HG02642 (cell line): ENCODE data around the gene PHETA1.
A peak's percentile ranks its signal among the peaks of the same experiment; 100 is the strongest.

Experiments
- ATAC-seq: cut with Tn5 transposase; IDR thresholded peaks from one replicate; pipeline ENCODE4 v1.9.1; 2021; ENCODE audit warnings: mild to moderate bottlenecking; ENCODE audit not compliant: unreplicated experiment, poor library complexity

Gene PHETA1, protein sequence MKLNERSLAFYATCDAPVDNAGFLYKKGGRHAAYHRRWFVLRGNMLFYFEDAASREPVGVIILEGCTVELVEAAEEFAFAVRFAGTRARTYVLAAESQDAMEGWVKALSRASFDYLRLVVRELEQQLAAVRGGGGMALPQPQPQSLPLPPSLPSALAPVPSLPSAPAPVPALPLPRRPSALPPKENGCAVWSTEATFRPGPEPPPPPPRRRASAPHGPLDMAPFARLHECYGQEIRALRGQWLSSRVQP

GRCh38 chr12:111368788-111369495 lies at the start of gene PHETA1:
Gene PHETA1 (minus strand): TSS chr12:111369095. CDS start chr12:111363427, 5,668 bp downstream.
- peak; percentile 93 for ATAC-seq

GRCh38 chr12:111418594-111418880 lies 49.6 kb upstream of the PHETA1 start:
- ATAC-seq = no peak

DNA sequence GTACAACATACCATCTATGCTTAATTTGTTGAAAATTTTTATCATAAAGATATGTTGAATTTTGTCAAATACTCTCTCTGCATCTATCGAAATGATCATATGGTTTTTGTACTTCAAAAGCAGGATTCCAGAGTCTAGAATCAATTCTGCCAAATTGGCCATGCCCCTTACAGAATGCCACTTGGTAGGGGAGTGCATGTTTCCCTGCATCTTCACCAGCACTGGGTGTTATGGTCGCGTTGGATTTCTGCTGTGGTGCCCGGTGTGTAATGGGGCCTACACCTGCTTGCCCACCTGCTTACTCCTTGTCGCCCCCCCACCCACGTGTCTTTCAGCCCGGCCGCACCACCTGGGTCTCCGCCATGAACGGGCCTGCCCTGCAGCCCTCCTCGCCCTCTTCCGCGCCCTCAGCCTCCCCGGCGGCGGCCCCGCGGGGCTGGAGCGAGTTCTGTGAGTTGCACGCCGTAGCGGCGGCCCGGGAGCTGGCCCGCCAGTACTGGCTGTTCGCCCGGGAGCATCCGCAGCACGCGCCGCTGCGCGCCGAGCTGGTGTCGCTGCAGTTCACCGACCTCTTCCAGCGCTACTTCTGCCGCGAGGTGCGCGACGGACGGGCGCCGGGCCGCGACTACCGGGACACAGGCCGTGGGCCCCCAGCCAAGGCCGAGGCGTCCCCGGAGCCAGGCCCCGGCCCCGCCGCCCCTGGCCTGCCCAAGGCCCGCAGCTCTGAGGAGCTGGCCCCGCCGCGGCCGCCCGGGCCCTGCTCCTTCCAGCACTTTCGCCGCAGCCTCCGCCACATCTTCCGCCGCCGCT lies 49.1 kb upstream of the PHETA1 start:
- ATAC-seq = no peak

- ATAC-seq = no peak
These were observed 48.4 kb upstream of the PHETA1 start for GRCh38 chr12:111417290-111417689.

DNA sequence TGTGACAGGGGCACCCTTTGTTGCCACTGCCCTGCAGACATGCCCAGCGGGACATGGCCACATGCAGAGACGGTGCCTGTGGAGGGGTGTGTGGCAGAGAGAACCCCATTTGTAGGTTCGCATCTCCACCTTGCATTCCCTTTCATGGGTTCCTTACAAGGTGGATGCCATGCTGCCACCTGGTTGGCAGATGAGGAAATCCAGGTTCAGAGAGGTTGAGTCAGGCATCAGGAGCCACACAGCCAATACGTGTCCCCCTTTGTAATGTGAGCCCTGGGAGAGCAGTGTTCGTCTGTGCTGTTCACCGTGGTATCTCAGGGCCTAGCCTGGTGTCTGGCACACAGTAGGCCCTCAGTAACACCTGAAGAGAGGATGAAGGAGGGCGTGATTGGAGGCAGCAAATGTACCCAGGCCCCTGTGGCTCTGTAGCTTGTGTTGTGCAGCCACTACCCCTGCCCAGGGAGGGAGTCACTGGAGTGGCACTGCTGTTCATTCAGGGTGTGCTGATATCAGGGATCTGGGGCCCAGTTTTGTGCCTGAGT lies 45.9 kb upstream of the PHETA1 start:
- no peak for ATAC-seq

DNA sequence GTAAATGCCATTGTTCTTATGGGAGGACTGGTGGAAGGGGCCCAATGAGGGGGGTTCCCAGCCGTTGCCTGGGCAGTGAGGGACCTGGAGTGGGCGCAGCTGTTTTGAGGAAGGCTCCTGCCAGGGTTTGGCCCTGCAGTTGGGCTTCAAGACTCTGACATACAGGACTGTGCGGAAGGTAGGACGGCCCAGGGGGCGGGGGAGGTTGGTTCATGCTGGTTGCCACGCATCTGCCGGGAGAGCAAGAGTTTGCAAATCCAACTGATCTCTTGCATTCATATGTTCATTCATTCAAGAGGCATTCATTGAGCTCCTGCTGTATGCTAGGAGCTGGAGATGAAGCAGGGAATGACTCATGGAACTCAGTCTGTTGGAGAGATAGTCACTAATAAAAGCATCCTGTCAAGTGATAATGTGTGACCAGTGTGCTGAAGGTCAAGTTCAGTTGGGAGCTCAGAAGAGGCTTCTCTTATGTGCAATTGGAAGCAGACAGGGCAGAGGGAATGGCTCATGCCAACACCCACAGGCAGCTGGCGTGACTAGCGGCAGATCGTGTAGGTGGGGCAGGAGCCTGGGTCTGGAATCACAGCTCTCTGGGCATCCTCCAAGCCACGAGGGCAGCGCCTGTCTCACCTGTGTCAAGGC lies 44.7 kb upstream of the PHETA1 start:
- no peak for ATAC-seq

DNA sequence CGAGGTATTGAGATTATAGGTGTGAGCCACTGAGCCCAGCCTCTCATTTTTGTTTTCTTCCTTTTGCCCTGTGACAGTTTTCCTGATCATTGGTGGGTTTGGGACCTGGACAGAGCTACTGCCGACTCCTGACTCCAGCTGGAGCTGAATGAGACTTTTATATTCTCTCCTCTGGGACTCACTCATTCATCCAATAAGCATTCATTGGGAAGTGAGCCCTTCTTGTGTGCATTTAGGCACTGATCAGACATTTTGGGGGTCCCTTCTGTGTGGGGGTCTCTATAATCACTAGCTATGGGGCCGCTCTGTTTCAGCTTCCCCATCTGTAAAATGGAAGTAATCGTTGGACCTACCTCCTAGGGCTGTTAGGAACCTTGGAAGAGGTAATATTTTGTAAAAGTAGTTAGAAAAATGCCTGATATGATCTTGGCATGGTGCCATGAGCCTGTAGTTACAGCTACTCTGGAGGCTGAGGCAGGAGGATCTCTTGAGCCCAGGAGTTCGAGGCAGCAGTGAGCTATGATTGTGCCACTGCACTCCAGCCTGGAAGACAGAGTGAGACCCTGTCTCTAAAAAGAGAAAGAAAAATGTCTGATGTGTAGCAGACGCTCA lies 44.0 kb upstream of the PHETA1 start:
- ATAC-seq = no peak

- ATAC-seq = no peak
These were observed 43.3 kb upstream of the PHETA1 start for GRCh38 chr12:111412007-111412829.

- no peak for ATAC-seq
These were observed 42.4 kb upstream of the PHETA1 start for GRCh38 chr12:111411185-111411764.

GRCh38 chr12:111410431-111411184 lies 41.7 kb upstream of the PHETA1 start:
- ATAC-seq = no peak

DNA sequence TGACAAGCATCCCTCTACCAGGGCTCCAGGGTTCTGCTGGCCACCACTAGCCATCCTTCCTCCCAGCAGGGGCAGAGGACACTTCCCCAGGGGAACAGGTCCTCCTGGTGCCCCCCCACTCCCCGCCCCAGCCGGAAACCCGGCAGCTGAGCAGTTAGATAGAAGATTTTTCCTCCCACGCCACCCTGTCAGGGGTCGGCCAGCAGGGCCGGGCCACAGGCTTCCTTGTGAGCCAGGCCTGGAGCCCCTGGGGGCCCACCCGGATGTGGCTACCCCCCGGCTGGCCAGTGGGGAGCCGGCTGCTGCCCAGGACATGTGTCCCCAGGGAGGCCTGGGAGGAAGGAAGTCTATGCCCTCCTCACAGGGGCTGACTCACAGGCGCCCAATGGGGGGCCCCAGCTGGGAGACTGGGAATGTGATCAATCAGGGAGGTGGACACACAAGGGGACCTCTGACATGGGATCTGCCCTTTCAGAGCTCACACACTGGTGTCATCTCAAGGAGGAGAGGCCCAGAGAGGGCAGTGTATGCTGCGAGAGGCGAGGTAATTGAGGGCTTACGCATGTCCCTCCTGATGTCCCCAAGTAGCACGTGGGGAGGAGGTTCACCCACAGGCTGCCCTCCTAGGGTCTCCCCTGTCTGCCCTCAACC lies 41.0 kb upstream of the PHETA1 start:
- no peak for ATAC-seq

DNA sequence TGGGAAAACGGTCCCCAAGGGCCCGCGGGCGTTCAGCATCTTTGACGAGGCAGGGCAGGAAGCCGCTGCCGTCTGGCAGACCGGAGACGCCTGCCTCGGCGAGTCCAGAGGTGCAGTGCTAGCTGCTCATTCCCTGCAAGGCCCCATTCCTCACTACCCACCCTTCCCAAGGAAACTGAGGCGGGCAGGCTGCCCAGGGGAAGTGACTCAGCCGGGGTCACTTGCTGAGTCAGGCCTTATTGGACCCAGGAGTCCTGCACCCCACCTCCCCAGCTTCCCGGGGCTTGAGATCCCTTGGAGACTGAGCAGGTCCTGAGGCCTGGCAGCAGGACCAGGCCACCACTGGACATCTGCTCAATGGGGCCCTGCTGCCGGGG lies 40.5 kb upstream of the PHETA1 start:
- no peak for ATAC-seq

DNA sequence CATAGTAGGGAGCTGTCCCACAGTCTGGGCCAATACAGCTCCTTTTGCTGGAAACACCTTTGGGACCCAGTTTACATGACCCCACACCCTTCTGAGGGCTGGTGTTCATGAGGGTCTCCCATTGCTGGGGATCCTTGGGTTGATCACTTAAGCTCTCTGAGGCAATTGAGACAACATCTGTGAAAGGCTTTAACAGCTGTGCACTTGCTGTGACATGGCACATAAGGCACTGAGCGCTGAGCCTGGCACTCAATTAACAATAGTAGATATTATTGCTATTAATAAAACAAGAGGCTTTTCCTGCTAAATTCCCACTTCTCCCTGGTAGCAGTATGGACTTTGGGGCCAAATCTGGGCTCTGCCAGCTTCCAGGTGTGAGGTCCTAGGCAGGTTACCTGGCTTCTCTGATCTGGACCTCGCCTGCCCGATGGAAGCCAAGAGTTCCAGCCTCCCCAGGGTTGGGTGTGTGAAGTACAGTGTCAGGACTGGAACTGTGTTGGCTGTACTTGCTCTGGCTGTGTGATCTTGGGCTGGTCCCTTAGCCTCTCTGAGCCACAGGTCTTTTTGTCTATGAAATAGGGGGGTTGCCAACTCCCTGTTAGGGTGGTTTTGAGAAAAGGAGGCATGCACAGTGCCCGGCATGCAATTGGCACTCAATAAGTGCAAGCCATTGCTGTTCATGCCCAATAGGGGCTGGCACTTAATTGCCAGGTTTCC lies 39.9 kb upstream of the PHETA1 start:
- ATAC-seq = no peak

DNA sequence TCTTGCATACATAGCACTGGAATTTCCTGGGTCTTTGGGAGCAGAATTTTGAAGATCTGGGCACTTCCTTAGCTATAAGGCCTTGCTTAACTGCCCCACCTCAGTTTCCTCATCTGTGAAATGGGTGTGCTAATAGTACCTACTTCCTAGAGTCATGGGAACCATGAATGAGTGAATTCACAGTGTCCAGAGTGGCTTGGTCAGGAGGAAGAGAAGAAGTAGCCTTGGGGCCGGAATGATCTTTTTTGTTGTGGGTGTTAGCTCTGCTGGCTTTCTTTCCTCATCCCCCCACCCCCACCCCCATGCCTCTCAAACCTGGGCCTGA lies 39.2 kb upstream of the PHETA1 start:
- no peak for ATAC-seq

- no peak for ATAC-seq
These were observed 38.7 kb upstream of the PHETA1 start for GRCh38 chr12:111407377-111408115.

GRCh38 chr12:111406474-111407376 lies 37.8 kb upstream of the PHETA1 start:
- ATAC-seq = no peak
